ENCODE measurements around the gene CCDC27. TPM values are rescaled to one million over a fixed set of nuclear protein-coding genes. Genes with fewer than 3 reads are reported as not detected.

CCDC27 gene
- total RNA-seq, 1 donor from 2014 or later: not detected

DNA sequence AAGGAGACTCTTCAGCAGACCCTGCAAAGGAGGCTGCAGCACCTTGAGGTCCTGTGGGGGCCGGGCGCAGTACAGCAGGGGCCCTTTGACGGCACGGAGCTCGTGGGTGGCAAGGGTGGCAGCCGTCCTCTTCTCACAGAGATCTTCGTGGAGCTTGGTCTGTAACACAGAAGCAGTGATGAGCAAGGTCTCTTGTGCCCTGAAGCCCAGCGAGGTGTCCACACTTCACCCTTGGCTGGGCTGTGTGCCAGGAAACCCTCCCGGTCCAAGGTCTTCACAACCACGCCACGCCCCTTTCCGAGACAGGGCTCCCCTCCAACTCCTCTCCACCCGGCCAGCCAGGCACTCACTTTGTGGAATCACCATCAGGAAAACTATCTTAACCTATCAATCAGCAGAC lies 32.8 kb downstream of the CCDC27 start:
- no peaks in the 10 kb centered on the region for H3K79me2 ChIP-seq (ENCODE audit: low read depth)
- TF ChIP-seq, protein P1, sequence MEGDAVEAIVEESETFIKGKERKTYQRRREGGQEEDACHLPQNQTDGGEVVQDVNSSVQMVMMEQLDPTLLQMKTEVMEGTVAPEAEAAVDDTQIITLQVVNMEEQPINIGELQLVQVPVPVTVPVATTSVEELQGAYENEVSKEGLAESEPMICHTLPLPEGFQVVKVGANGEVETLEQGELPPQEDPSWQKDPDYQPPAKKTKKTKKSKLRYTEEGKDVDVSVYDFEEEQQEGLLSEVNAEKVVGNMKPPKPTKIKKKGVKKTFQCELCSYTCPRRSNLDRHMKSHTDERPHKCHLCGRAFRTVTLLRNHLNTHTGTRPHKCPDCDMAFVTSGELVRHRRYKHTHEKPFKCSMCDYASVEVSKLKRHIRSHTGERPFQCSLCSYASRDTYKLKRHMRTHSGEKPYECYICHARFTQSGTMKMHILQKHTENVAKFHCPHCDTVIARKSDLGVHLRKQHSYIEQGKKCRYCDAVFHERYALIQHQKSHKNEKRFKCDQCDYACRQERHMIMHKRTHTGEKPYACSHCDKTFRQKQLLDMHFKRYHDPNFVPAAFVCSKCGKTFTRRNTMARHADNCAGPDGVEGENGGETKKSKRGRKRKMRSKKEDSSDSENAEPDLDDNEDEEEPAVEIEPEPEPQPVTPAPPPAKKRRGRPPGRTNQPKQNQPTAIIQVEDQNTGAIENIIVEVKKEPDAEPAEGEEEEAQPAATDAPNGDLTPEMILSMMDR (IDR thresholded peaks at IDR 0.05): no peak
- TF ChIP-seq EZH2 (IDR thresholded peaks at IDR 0.05): no peak
- TF ChIP-seq EZH2phosphoT487 (IDR thresholded peaks at IDR 0.05): no peak
- H3K4me3 ChIP-seq: no peak overlapping the region
- Mint-ChIP-seq H3K27ac (no peak overlapping the region), H3K9me3 (no peaks in the 10 kb centered on the region), H3K4me1 (no peaks in the 10 kb centered on the region), H3K36me3 (peaks cover 18% of the 10 kb centered on the region), H3K4me3 (peak overlapping the region; percentile 37), H3K27me3 (ENCODE audit: insufficient read depth, low read depth) (peaks cover 3% of the 10 kb centered on the region)
- H4K20me1 ChIP-seq (ENCODE audit: low read depth): peaks cover 18% of the 10 kb centered on the region
- H3K27me3 ChIP-seq: no peaks in the 10 kb centered on the region
- H3K36me3 ChIP-seq: no peaks in the 10 kb centered on the region
- no peak overlapping the region for H3K4me2 ChIP-seq
- no peak for DNase-seq (ENCODE audit: low spot score)
- H3K9me3 ChIP-seq (ENCODE audit: low read depth): no peaks in the 10 kb centered on the region
- no peaks in the 10 kb centered on the region for H3K4me1 ChIP-seq
- no peak overlapping the region for H3K27ac ChIP-seq
- H2AFZ ChIP-seq (replicated peaks): no peak overlapping the region
- H3F3A ChIP-seq (ENCODE audit: low read depth): no peaks in the 10 kb centered on the region
- H3K9ac ChIP-seq: no peak overlapping the region

DNA sequence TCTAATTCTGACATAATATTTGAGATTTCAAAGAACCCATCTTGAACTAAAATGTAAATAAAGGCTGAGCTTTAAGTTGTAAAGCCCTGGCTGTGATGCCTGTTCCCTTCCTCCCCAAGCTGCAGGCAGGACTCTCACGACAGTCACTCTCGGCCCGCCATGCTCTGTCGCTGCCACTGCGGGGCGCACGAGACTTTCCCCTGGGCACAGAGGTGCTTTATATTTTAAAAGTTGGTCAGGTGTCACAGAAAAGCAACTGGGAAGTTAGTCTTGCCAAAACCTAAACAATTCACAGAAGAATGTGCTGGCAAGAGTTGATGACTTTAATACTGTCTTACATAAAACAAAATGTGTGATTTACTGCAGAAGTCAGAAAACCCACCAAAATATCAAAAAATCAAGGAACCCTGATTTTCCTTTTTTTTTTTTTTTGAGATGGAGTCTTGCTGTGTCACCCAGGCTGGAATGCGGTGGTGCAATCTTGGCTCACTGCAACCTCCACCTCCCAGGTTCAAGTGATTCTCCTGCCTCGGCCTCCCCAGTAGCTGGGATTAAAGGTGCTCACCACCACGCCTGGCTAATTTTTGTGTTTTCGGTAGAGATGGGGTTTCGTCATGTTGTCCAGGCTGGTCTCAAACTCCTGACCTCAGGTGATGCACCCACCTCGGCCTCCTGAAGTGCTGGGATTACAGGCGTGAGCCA lies 33.4 kb downstream of the CCDC27 start:
- Mint-ChIP-seq H3K27me3 (ENCODE audit: insufficient read depth, low read depth) (peaks cover 3% of the 10 kb centered on the region), H3K9me3 (no peaks in the 10 kb centered on the region), H3K27ac (no peak overlapping the region), H3K4me3 (peak overlapping the region; percentile 37), H3K4me1 (no peaks in the 10 kb centered on the region), H3K36me3 (peaks cover 13% of the 10 kb centered on the region)
- Histone ChIP-seq H4K20me1 (ENCODE audit: low read depth) (peaks cover 19% of the 10 kb centered on the region), H3K36me3 (no peaks in the 10 kb centered on the region), H3K4me2 (no peak overlapping the region), H3K9me3 (ENCODE audit: low read depth) (no peaks in the 10 kb centered on the region), H3K9ac (no peak overlapping the region), H2AFZ (replicated peaks) (no peak overlapping the region), H3K4me3 (no peak overlapping the region), H3K79me2 (ENCODE audit: low read depth) (no peaks in the 10 kb centered on the region), H3K27ac (no peak overlapping the region), H3F3A (ENCODE audit: low read depth) (no peaks in the 10 kb centered on the region), H3K4me1 (no peaks in the 10 kb centered on the region), H3K27me3 (no peaks in the 10 kb centered on the region)
- TF ChIP-seq EZH2 (IDR thresholded peaks at IDR 0.05): no peak
- TF ChIP-seq, protein P1 (IDR thresholded peaks at IDR 0.05): peak; percentile 62
- peak; percentile 43 for DNase-seq (ENCODE audit: low spot score)

DNA sequence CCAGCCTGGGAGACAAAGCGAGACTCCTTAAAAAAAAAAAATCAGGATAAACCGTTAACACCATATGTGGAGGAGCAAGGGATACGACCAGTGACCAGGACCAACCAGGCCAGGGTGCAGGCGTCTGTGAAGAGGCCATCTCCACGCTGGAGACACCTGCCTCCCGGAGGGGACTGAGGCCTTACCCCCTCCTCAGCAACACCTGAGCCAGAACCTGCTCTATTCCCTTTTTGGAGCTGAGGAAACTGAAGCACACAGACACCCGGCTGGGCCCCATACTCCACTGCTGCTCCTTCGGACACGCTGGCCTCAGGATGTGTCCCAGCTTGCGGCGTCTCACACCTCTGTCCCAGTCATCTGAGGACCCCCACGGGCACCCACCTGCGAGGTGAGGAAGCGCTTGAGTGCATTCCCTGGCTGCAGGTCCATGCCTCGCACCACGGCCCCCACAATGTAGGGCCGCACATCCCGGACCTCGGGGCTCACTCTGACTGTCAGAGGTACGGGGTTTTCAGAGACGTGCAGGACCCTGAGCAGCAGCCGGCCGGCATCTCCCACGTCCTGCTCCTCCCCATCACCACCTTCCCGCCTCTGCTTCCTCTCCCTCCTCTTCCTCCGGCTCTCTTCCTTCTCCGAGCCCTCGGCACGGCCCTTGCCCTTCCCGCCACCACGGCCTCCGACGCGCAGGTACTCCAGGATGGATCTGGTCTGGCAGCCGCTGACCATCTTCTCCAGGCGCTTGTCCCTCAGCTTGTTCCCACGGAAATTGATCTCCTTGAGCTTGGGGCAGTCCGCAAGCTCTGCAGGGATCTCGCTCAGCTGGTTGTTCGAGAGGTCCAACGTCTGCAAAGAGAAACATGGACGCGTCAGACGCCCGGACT lies 34.5 kb downstream of the CCDC27 start:
- H3K27me3 ChIP-seq: no peaks in the 10 kb centered on the region
- Mint-ChIP-seq H3K27ac (no peak overlapping the region), H3K4me3 (no peak overlapping the region), H3K4me1 (no peaks in the 10 kb centered on the region), H3K27me3 (ENCODE audit: insufficient read depth, low read depth) (peaks cover 3% of the 10 kb centered on the region), H3K36me3 (peaks cover 10% of the 10 kb centered on the region), H3K9me3 (no peaks in the 10 kb centered on the region)
- H2AFZ ChIP-seq (replicated peaks): no peak overlapping the region
- H3K4me2 ChIP-seq: no peak overlapping the region
- no peaks in the 10 kb centered on the region for H3K4me1 ChIP-seq
- no peak for DNase-seq (ENCODE audit: low spot score)
- TF ChIP-seq, protein P1 (IDR thresholded peaks at IDR 0.05): no peak
- TF ChIP-seq EZH2 (IDR thresholded peaks at IDR 0.05): no peak
- no peak for TF ChIP-seq EZH2phosphoT487 (IDR thresholded peaks at IDR 0.05)
- H4K20me1 ChIP-seq (ENCODE audit: low read depth): peaks cover 19% of the 10 kb centered on the region
- no peak overlapping the region for H3K4me3 ChIP-seq
- H3F3A ChIP-seq (ENCODE audit: low read depth): no peaks in the 10 kb centered on the region
- no peaks in the 10 kb centered on the region for H3K36me3 ChIP-seq
- H3K9ac ChIP-seq: no peak overlapping the region
- H3K27ac ChIP-seq: no peak overlapping the region
- no peaks in the 10 kb centered on the region for H3K9me3 ChIP-seq (ENCODE audit: low read depth)
- H3K79me2 ChIP-seq (ENCODE audit: low read depth): peaks cover 7% of the 10 kb centered on the region

Measured in neural progenitor cell (in vitro differentiated cells).